ENCODE measurements around the gene TMEM178A.

- TF ChIP-seq, protein P1, sequence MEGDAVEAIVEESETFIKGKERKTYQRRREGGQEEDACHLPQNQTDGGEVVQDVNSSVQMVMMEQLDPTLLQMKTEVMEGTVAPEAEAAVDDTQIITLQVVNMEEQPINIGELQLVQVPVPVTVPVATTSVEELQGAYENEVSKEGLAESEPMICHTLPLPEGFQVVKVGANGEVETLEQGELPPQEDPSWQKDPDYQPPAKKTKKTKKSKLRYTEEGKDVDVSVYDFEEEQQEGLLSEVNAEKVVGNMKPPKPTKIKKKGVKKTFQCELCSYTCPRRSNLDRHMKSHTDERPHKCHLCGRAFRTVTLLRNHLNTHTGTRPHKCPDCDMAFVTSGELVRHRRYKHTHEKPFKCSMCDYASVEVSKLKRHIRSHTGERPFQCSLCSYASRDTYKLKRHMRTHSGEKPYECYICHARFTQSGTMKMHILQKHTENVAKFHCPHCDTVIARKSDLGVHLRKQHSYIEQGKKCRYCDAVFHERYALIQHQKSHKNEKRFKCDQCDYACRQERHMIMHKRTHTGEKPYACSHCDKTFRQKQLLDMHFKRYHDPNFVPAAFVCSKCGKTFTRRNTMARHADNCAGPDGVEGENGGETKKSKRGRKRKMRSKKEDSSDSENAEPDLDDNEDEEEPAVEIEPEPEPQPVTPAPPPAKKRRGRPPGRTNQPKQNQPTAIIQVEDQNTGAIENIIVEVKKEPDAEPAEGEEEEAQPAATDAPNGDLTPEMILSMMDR (IDR thresholded peaks at IDR 0.05; ENCODE audit: low read depth, low read length, poor library complexity, severe bottlenecking), result no peak
- TF ChIP-seq EZH2phosphoT487 (IDR thresholded peaks at IDR 0.05; ENCODE audit: borderline replicate concordance, low read length), result no peak
Observed at GRCh38 chr2:39638581-39638980, 27.1 kb upstream of the TMEM178A start.
